ENCODE data around the gene C8G.

Gene C8G

DNA sequence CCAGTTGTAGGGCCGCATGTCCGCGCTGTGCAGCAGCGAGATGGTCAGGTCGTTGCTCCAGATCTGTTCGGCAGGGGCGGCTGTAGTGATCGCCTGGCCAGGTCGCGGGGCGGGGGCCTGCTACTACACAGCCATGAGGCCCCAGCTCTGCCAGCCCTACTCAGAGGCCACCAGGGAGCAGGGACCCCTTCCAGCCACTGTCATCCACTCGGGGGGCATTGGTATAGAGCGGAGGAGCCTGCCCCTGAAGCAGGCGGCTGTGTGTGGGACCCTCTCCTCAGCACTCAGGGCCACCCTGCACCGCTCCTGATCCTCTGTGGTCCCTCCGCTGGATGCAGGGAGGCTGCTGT lies 2.2 kb upstream of the C8G start:
- no peak for DNase-seq

DNA sequence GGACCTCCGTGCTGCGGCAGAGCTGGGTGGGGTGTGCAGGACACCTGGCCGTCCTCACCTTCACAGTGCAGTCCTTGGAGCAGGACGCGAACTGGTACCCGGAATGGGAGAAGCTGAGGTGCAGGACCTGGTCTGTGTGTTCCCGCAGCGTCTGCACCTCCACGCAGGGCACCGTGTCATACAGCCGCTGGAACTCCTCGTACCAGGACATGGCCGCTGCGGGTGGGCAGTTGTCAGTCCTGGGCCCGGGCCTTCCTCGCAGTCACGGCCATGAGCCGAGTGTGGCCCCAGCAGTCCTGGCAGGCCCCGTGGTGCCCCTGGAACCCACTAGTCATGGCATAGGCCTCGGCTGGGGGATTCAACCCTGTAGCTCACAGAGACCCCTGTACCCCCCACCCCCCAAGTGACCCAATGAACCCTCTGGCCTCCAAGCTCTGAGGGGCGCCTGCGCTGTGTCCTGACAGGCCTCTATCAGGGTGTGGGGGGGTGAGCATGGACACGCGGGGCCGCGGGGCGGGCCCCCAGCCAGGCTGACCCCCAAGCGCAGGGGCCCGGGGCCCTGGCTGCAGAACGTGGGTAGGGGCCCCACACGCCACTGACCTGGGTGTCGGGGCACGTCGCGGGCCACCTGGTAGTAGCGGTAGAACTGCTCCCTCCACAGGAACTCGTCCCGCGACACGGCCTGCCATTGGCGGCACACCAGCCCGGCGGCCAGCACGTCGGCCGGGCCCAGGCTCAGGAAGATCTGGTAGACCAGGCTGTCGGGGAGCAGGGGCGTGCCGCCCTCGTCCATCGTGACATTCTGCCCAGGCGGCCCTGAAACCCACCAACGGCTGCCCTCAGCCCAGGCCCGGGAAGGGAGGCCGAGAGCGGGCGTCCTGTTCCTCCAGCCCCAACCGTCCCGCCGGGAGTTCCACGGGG lies 1.5 kb upstream of the C8G start:
- peak; percentile 7 to 9 for DNase-seq

DNA sequence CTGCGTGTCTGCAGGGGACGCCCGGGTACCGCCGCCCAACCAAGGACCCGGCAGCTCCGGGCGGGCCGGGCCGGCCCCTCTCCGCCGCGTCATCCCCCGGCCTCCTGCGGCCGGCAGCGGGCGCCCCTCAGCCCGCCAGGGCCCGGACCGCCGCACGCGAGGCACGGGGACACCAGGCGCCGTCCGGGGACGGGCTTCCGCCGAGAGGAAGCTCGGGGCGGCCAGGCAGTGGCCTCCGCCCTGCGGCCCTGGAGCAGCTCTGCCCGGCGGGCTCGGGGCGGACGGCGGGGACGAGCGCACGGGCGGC lies 878 bp upstream of the C8G start:
- DNase-seq: peak in 1 of 2 experiments; percentile 39

DNA sequence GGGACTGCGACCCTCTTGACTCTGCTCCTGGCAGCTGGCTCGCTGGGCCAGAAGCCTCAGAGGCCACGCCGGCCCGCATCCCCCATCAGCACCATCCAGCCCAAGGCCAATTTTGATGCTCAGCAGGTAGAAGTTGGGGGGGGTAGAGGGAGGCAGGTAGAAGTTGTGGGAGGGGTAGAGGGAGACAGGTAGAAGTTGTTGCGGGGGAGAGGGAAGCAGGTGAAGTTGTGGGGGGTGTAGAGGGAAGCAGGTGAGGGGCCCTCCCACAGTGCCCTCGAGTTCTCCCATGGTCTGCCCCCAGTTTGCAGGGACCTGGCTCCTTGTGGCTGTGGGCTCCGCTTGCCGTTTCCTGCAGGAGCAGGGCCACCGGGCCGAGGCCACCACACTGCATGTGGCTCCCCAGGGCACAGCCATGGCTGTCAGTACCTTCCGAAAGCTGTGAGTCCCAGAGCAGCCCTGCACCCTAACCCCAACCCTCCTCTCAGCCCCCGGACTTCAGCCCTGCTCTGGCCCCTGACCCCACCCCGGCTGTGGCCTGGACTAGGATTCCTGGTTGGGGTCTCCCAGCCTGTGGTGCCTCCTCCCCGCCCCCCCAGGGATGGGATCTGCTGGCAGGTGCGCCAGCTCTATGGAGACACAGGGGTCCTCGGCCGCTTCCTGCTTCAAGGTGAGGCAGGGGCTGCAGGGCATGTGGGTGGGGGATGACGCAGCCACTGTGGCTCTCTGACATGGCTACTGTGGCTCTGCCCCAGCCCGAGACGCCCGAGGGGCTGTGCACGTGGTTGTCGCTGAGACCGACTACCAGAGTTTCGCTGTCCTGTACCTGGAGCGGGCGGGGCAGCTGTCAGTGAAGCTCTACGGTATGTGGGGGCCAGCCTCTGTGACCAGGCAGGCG lies 537 bp downstream of the C8G start:
- DNase-seq: no peak

DNA sequence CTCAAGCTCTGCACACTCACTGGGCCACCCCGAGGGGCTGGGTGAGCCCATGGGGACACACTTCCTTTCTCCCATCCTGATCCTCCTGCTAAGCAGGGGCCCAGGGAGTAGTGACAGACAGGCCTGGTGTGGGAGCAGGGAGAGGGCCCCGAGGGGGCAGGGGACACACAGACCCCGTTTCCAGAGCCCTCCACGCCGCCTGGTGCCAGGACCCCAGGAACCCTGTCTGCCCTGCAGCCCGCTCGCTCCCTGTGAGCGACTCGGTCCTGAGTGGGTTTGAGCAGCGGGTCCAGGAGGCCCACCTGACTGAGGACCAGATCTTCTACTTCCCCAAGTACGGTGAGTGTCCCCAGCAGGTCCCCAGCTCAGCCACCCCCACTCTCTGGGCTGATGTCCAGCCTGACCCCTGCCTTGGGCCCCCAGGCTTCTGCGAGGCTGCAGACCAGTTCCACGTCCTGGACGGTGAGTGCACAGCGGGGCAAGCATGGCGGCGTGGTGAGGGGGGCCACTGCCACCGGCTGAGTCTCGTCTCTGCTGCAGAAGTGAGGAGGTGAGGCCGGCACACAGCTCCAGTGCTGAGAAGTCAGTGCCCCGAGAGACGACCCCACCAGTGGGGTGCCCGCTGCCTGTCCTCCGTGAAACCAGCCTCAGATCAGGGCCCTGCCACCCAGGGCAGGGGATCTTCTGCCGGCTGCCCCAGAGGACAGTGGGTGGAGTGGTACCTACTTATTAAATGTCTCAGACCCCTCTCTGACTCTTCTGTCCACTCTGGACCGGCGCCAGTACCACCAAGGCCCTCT lies 1.4 kb downstream of the C8G start:
- no peak for DNase-seq

DNA sequence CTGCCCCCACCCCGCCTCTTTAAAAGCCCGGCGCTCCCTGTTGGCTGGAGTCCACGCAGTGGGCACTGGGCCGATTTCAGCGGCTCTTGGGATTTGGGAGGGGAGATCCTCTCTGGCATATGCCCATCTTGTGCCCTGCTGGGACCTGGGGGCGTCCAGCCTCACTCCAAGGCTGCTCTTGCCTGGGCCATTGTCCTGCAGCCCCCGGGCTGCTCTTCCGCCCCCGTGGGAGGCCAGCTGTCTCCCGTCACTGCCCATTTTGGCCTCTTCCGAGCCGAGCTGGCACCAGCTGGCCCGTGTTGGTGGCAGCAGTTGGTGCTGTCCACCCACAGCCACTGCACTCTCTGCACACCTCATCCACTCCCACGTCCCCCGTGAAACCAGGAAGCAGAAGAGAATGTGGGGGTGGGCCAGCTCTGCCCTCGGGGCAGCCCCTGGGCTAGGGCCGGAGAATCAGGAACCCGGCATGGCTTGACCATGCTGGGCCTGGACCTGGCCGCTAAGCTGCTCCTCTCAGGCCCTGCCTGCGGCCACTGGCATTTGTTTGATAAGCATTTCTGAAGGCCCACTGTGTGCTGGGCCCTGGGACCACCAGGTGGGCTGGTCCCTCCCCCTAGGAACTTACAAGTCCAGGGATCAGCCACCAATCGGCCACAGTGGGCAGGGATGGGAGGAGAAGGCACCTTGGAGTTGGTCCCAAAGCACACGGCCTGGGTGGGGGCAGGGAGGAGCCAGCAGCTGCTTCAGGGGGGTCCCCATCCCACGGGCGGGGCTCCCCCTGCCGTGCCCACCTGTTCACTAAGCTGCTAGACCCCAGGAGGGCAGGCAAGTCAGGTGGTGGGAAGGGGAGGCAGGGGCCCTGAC lies 2.2 kb downstream of the C8G start:
- no peak for DNase-seq

DNA sequence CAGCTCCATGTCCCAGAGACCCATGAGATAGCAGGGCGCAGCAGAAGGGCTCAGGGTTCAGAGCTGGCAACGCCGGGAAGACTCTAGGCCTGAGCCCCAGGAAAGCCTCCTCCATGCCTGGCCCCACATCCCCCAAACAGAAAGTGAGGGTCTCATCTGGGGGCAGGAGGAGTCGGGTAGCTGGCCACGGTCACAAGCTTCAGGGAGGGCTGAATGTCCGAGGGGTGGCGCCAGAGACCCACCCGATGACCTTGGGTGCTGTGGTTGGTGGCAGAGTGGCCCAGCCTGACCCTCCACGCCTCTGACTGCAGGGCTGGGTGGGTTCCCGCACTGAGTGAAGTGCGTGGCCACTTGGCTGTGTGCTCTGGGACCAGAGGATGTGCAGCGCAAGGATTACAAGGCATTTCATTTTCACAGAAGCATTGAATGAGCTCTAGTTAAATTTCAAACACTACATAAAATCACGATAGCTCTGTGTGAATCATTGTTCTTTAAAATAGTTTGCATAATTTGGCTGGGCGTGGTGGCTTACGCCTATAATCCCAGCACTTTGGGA lies 3.0 kb downstream of the C8G start:
- peak; percentile 32 to 35 for DNase-seq

DNA sequence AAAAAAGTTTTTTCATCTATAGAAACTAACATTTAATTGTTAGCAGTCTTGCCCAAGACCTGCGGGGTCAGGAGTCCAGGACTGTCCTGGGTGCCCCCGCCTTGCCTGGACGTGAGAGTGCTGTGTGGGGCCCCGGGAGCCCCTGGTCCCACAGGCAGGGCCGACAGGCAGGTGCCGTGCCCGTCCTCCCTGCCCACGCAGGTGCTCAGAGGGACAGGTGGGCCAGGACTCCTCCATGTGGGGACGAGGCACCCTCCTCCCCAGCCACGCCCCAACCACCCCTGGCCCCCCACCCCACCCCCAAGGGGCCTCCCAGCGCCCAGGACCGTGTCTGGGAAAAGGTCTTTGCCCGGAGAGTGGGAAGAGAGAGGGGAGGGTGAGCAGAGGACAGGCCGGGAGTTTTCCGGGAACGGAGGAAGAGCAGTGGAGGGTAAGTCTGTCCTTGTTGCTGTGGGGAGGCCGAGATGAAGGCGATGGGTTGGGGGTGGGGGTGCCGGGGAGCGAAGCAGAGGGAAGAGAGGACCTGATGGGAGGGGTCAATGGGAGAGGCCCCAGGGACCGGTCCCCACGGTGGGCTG lies 4.3 kb downstream of the C8G start:
- no peak for DNase-seq

DNA sequence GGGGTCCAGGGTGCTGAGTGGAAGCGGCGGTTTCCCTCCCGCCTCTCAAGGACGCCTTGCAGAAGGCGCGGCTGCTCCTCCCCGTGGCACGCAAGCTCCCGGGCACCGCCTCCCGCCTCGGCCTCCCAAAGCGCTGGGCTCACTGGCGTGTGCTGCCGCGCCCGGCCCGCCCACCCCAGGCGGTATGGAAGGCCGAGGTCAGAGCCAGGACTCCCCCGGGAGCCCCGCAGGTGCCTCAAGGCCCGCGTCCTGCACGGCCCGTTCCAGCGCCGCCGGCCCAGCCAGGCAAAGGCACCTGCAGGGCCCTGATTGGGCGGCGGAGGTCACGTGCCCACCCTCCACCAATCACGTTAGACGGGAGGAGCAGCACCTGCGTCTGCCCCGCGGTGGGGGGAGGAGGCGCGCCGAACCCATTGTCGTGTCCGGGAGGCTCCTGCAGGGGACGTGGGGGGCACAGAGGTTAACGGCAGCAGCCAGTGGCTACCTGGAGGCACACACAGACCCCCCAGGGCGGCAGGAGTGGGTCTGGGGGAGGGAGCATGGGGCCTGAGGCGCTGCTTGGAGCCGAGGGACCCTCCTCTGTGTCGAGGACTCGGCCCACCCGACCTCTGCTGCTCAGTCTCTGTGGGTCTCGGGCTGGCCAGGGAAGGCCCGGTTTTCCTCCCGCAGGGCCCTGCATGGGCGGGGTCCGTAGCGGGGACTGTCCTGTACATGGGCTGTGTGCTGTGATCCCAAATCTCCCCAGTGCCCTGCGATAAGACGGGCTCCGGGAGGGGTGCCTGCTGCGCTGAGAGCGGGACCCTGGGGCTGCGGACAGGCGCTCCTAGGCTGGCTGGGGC lies 5.0 kb downstream of the C8G start:
- DNase-seq: peak; percentile 70 to 76

DNA sequence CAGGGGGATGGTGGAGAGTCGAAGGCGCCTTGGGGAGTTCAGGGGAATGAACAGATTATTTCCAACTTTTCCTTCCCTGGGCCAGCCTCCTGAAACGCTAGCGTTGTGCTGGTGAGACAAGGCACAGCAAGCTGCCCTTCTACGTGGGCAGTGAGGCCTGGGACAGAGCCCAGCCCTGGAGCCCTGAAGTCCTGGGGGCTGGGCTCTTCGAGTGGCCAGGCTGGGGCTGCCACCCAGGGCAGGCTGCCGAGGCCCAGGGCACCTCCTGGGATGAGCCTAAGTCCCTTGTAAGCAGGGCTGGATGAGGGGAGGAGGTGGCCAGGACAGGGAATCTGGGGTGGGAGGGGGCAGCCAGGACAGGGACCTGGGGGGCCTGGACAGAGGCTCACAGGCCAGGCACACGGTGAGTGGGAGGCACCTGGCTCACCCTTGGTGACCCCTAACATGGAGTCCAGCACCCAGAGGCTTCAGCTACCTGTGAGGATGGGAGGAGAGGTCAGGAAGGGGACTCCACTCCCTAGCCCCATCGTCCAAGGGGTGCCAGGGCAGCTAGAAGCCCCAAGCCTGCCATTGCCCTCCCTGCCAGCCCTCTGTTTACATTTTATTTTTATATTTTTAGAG lies 5.7 kb downstream of the C8G start:
- no peak for DNase-seq

DNA sequence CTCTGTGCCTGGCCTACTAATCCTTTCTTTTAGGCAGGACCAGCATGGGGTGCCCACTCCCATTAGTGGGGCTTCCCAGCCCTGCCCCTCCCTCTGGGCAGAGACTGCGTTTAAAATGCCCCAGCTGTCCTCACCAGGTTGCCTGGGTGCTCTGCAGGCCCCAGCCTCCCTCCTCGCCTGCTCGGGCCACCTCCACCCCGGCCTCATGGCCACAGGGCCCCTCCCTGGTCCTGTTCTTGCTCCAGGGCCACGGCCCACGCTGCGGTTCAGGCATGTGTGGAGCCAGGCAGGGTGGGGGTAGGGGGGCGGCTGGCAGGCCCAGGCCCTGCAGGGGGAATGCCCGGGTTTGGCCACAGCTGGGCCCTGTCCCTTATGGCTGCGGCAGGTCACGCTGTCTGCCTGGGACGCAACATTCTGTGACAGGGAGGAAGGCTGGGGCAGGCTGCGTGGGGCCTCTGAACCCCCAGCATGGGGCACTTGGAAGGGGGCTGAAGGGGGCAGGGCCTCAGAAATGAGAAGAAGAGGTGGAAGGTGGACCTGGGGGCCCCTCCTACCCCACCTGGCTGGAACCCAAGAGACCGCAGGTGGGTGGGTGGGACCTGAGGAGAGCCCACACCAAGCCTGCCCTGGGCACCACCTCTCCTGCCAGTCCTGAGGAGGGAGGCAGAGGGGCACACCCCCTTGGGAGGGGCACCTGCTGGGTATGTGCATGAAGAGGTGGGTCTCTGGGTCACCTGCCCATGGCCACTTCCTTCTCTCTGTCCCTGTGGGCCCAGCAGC lies 6.7 kb downstream of the C8G start, which contains the start of gene LCN12:
Gene LCN12, plus strand, starts transcription at position 733 of the 780 bp plus-strand sequence. CDS start 55 bp downstream, outside the sequence.
- DNase-seq: no peak

DNA sequence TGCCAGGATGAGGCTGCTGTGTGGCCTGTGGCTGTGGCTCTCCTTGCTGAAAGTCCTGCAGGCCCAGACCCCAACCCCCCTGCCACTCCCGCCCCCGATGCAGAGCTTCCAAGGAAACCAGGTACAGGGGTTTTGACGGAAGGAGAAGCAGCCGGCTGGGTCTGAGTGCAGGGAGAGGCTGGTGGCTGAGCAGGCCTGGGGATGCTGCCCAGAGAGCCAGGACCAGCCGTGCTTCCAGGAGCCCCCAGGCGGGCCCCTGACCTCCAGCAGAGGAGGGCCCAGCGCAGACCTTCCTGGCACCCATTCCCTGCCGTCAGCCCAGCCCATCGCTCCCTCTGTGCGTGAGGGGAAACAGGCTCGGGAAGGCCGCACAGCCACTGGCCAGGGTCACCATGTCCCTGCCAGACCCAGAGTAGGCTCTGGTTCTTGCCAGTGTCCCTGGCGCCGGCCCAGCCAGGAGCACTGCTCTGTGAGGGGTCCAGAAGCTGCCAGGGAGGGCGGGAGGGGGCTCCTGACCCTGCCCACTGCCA lies 7.3 kb downstream of the C8G start:
- DNase-seq: no peak

DNA sequence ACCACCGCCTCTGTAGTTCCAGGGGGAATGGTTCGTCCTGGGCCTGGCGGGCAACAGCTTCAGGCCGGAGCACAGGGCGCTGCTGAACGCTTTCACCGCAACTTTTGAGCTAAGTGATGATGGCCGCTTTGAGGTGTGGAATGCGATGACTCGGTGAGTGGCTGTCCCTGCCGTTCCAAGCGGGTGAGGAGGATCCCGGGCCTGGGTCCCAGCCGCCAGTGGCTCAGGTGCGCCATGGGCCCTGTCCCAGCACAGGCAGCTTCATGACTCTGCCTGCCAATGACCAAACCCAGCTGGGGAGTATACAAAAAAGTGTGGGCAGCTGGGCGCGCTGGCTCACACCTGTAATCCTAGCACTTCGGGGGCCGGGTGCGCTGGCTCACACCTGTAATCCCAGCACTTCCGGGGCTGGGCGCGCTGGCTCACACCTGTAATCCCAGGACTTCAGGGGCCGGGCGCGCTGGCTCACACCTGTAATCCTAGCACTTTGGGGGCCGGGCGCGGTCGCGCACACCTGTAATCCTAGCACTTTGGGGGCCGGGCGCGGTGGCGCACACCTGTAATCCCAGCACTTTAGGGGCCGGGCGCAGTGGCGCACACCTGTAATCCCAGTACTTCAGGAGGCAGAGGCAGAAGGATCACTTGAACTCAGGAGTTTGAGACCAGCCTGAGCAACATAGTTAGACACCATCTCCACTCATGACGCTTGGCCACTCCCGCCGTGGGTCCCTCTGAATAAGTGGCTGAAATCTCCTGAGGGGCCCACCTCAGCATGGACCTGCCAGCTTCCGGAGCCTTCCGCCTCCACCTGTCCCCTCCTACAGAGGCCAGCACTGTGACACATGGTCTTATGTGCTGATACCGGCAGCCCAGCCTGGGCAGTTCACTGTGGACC lies 8.1 kb downstream of the C8G start:
- no peak for DNase-seq

DNA sequence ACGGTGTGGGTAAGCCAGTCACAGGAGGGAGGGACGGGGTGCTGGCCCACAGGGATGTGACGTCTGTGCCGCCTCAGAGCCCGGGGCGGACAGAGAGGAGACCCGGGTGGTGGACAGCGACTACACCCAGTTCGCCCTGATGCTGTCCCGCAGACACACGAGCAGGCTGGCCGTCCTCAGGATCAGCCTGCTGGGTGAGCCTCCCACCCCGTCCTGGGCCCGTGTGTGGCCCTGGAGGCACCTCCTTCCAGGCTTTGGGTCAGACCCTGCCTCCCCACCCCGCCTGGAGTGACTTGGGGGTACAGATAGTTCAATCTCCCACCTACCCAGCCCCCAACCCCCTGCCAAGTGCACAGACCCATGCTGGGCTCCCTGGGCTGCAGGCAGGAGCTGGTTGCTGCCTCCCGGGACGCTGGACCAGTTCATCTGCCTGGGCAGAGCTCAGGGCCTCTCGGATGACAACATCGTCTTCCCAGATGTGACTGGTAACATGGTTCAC lies 8.8 kb downstream of the C8G start:
- no peak for DNase-seq

DNA sequence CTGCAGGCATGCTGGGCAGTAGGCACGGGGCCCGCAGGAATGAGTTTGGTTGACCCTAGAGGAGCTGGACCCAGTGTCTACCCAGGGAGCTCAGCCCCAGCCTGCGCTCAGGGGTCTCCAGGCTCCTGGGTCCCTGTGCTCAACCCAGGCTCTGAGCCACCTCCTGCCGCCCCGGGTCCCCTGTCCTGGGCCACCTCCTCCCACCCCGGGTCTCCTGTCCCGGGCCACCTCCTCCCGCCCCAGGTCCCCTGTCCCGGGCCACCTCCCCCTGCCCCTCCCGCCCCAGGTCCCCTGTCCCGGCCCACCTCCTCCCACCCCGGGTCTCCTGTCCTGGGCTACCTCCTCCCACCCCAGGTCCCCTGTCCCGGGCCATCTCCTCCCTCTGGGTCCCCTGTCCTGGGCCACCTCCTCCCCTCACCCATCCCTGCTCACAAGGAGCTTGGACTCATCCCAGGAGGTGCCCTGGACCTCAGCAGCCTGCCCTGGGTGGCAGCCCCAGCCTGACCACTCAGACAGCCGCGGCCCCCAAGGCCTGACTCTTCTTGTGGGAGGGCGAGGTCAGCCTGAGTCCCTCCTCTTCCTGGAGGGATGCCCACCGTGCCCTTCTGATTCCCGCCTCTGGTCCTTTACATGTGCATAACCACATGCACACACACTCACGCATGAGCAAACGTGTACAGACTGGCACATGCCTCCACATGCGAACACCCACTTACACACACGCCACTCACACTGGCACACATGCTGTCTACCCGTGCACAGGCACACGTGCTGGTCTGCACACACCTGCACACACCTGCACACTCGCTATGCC lies 9.4 kb downstream of the C8G start:
- no peak for DNase-seq

DNA sequence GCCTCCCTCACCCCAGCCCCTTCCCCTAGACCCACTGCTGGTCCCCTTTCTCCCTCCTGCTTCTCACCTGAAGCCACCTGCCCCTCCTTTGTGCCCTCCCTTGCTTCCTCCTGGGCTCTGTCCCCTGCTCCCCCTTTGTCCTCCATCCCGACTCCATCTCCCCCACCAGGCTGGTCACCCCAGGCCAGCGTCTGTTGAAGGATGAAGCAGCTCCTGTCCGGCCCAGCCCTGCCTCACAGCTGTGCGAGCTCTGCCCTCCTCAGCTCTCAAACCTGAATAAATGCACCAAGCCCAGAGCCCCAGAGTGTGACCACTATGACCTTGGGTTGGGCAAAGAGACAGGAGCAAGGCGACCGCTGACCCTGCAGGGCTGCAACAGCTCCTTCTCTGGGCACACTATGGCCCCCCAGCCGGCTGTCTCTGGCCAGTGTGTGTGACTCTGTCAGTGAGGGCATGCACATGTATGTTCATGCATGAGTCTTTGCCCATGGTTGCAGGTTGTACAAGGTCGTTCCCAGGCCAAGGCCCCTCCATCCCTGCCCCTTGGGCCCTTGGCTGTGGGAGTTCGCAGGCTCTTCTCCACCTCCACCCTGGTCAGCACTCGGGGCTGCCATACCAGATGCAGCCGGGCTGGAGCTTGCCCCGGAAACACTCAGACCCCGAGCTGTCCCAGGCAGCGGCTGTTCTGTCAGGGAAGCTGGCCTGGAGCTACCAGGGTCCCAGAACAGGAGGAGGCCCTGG lies 10.3 kb downstream of the C8G start:
- no peak for DNase-seq

All from AML-193 (cell line).